Suppressor macrophage (primary cell): ENCODE results near the gene PASD1.
A peak's percentile ranks its signal among the peaks of the same experiment; 100 is the strongest.
"Not testable (repeated sequence)": the region's sequence is repeated elsewhere in the genome, so short reads cannot be mapped to it uniquely, and the experiment has no call there.

Experiments
- DNase-seq, 4 experiments: peaks; one replicate each; pipeline ENCODE4 v3.0.0-alpha.2; 2020 to 2022
- total RNA-seq, 17 experiments: gene quantifications; one replicate each; lab custom pipeline; 2026; ENCODE audit warnings: mixed read lengths in 6 of 17, inconsistent platforms in 3 of 17; lab: John Stamatoyannopoulos, UW

Gene PASD1
- 0 to 1.7 (median 0) reads per million in 17 experiments for total RNA-seq

GRCh38 chrX:151563449-151563848, at the start of gene PASD1:
PASD1 (plus strand) TSS chrX:151563675; CDS start chrX:151601554, 37,879 bp downstream.
- no peak for DNase-seq

GRCh38 chrX:151515237-151515636, 48.2 kb upstream of the PASD1 start:
- no peak for DNase-seq

GRCh38 chrX:151516538-151517187, 46.8 kb upstream of the PASD1 start:
- no peak for DNase-seq

- DNase-seq: no peak
Observed at GRCh38 chrX:151517421-151517820, 46.1 kb upstream of the PASD1 start.

- no peak for DNase-seq
Observed at GRCh38 chrX:151523351-151523750, 40.1 kb upstream of the PASD1 start.

GRCh38 chrX:151536571-151536970, 26.9 kb upstream of the PASD1 start:
- no peak for DNase-seq

- DNase-seq: no peak
Observed at GRCh38 chrX:151537572-151537971, 25.9 kb upstream of the PASD1 start.

GRCh38 chrX:151538190-151539122, 25.0 kb upstream of the PASD1 start:
- DNase-seq: no peak

- DNase-seq: no peak
Observed at GRCh38 chrX:151543706-151544105, 19.8 kb upstream of the PASD1 start.

GRCh38 chrX:151546226-151546625, 17.2 kb upstream of the PASD1 start:
- not testable (repeated sequence) for DNase-seq

- not testable (repeated sequence) for DNase-seq
Observed at GRCh38 chrX:151551176-151551575, 12.3 kb upstream of the PASD1 start.

GRCh38 chrX:151552743-151553142, 10.7 kb upstream of the PASD1 start:
- DNase-seq: no peak

- DNase-seq: not testable (repeated sequence)
Observed at GRCh38 chrX:151555301-151555700, 8.2 kb upstream of the PASD1 start.

- DNase-seq: not testable (repeated sequence)
Observed at GRCh38 chrX:151562485-151562884, 990 bp upstream of the PASD1 start.

- not testable (repeated sequence) for DNase-seq
Observed at GRCh38 chrX:151563003-151563402, 472 bp upstream of the PASD1 start.

GRCh38 chrX:151564035-151564434, 560 bp downstream of the PASD1 start:
- no peak for DNase-seq

- DNase-seq: not testable (repeated sequence)
Observed at GRCh38 chrX:151566872-151567271, 3.4 kb downstream of the PASD1 start.

- no peak for DNase-seq
Observed at GRCh38 chrX:151570561-151570960, 7.1 kb downstream of the PASD1 start.

GRCh38 chrX:151593384-151593783, 29.9 kb downstream of the PASD1 start:
- not testable (repeated sequence) for DNase-seq

GRCh38 chrX:151596282-151596681, 32.8 kb downstream of the PASD1 start:
- no peak for DNase-seq

GRCh38 chrX:151604931-151605330, 41.5 kb downstream of the PASD1 start:
- no peak for DNase-seq

GRCh38 chrX:151609222-151609621, 45.7 kb downstream of the PASD1 start:
- DNase-seq: no peak

GRCh38 chrX:151621422-151621821, 57.9 kb downstream of the PASD1 start:
- DNase-seq: no peak

- DNase-seq: peak in 2 of 4 experiments; percentile 1
Observed at GRCh38 chrX:151624677-151625076, 61.2 kb downstream of the PASD1 start.
